ENCODE data around the gene TEX35.

- TF ChIP-seq, protein P1, sequence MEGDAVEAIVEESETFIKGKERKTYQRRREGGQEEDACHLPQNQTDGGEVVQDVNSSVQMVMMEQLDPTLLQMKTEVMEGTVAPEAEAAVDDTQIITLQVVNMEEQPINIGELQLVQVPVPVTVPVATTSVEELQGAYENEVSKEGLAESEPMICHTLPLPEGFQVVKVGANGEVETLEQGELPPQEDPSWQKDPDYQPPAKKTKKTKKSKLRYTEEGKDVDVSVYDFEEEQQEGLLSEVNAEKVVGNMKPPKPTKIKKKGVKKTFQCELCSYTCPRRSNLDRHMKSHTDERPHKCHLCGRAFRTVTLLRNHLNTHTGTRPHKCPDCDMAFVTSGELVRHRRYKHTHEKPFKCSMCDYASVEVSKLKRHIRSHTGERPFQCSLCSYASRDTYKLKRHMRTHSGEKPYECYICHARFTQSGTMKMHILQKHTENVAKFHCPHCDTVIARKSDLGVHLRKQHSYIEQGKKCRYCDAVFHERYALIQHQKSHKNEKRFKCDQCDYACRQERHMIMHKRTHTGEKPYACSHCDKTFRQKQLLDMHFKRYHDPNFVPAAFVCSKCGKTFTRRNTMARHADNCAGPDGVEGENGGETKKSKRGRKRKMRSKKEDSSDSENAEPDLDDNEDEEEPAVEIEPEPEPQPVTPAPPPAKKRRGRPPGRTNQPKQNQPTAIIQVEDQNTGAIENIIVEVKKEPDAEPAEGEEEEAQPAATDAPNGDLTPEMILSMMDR (IDR thresholded peaks at IDR 0.05; ENCODE audit: insufficient read depth, low read depth, low read length), result no peak
- no peak for TF ChIP-seq EZH2 (IDR thresholded peaks at IDR 0.05; ENCODE audit: insufficient read depth, low read length)
Observed at GRCh38 chr1:178504286-178504685, 8.6 kb upstream of the TEX35 start.
